IMR-90 (cell line): ENCODE results near the gene ASTN2. TPM values are rescaled to one million over a fixed set of nuclear protein-coding genes. Genes with fewer than 3 reads are reported as not detected.

ENCODE experiments used
- ATAC-seq: fragments of 200-7000 bp; cut with Tn5 transposase; 2 replicates; pipeline ENCODE4 v1.9.1; 2020; ENCODE audit warnings: low read depth, mild to moderate bottlenecking, moderate library complexity
- BruUV-seq: library from RNA; stranded (reverse); fragments of 400-500 nt; replicated peaks from 2 replicates; lab custom pipeline; 2021; lab: Mats Ljungman, UMichigan
- CTCF ChIA-PET: fragments of 300-600 bp; formaldehyde crosslinking; extraction: SDS; loops from one replicate; lab custom pipeline; 2021; ENCODE audit warnings: antibody characterized with exemption; lab: Yijun Ruan, JAX
- POLR2A ChIA-PET: fragments of 300-600 bp; sonication (Branson Sonifier 250); formaldehyde crosslinking; loops from one replicate; lab custom pipeline; 2022; ENCODE audit warnings: antibody characterized with exemption; ENCODE audit not compliant: unreplicated experiment; lab: Charles Lee
- DNase-seq: peaks from one replicate; pipeline ENCODE4 v3.0.0; 2013
- H2AFZ ChIP-seq: replicated peaks from 2 replicates; pipeline ENCODE3; 2013; ENCODE audit warnings: low read length, mild to moderate bottlenecking; ENCODE audit not compliant: poor library complexity
- H2AK5ac ChIP-seq: 2 replicates; pipeline ENCODE4 v1.6.1; 2013; ENCODE audit warnings: low read depth, low read length, inconsistent platforms
- H2AK9ac ChIP-seq: replicated peaks from 2 replicates; pipeline ENCODE3; 2013; ENCODE audit warnings: mild to moderate bottlenecking, low read depth, low read length, moderate library complexity; ENCODE audit not compliant: poor library complexity
- H2BK120ac ChIP-seq: 2 replicates; pipeline ENCODE4 v1.6.1; 2013; ENCODE audit warnings: low read depth, low read length, inconsistent platforms
- H2BK15ac ChIP-seq: 3 replicates; pipeline ENCODE4 v1.6.1; 2013; ENCODE audit warnings: low read depth, low read length, inconsistent platforms
- H2BK20ac ChIP-seq: 2 replicates; pipeline ENCODE4 v1.6.1; 2013; ENCODE audit warnings: low read depth, mild to moderate bottlenecking, inconsistent platforms, low read length, moderate library complexity
- H2BK5ac ChIP-seq: 2 replicates; pipeline ENCODE4 v1.6.1; 2013; ENCODE audit warnings: mild to moderate bottlenecking, low read depth, low read length, inconsistent platforms; ENCODE audit not compliant: poor library complexity, severe bottlenecking
- H3K14ac ChIP-seq: replicated peaks from 2 replicates; pipeline ENCODE4 v1.6.1; 2013; ENCODE audit warnings: low read depth, low read length, inconsistent platforms
- H3K18ac ChIP-seq: 2 replicates; pipeline ENCODE4 v1.6.1; 2013; ENCODE audit warnings: low read depth, low read length, control low read depth
- H3K23ac ChIP-seq: 2 replicates; pipeline ENCODE4 v1.6.1; 2013; ENCODE audit warnings: low read depth, low read length, inconsistent platforms
- H3K27ac ChIP-seq: 2 replicates; pipeline ENCODE4 v1.5.1; 2013; ENCODE audit warnings: mild to moderate bottlenecking, control low read depth, low read length; ENCODE audit not compliant: insufficient read depth
- H3K27me3 ChIP-seq: 2 replicates; pipeline ENCODE4 v1.6.1; 2013; ENCODE audit warnings: low read length; ENCODE audit not compliant: control insufficient read depth, insufficient read depth
- H3K36me3 ChIP-seq: 2 replicates; pipeline ENCODE4 v1.6.1; 2013; ENCODE audit warnings: low read length, mixed read lengths; ENCODE audit not compliant: control insufficient read depth, insufficient read depth
- H3K4ac ChIP-seq: 2 replicates; pipeline ENCODE4 v1.6.1; 2013; ENCODE audit warnings: low read depth, low read length, inconsistent platforms
- H3K4me1 ChIP-seq: 2 replicates; pipeline ENCODE4 v1.6.1; 2013; ENCODE audit warnings: low read length, mixed read lengths; ENCODE audit not compliant: control insufficient read depth, insufficient read depth
- H3K4me2 ChIP-seq: 2 replicates; pipeline ENCODE4 v1.6.1; 2013; ENCODE audit warnings: low read depth, mild to moderate bottlenecking, control low read depth, low read length, moderate library complexity
- H3K4me3 ChIP-seq: 2 replicates; pipeline ENCODE4 v1.5.1; 2013; ENCODE audit warnings: low read depth, mild to moderate bottlenecking, control low read depth, low read length, moderate library complexity; ENCODE audit not compliant: insufficient read depth
- H3K56ac ChIP-seq: 2 replicates; pipeline ENCODE4 v1.6.1; 2013; ENCODE audit warnings: low read length, inconsistent platforms; ENCODE audit not compliant: insufficient read depth; ENCODE audit errors: extremely low read depth
- H3K79me1 ChIP-seq, 2 experiments: 2 replicates each; pipeline ENCODE4 v1.6.1; 2013; ENCODE audit warnings: low read length in 2 of 2, inconsistent platforms in 1 of 2, low read depth in 1 of 2
- H3K9ac ChIP-seq: 2 replicates; pipeline ENCODE4 v1.6.1; 2013; ENCODE audit warnings: low read depth, low read length, control low read depth
- H3K9me1 ChIP-seq: 2 replicates; pipeline ENCODE4 v1.6.1; 2013; ENCODE audit warnings: low read length, inconsistent platforms; ENCODE audit not compliant: insufficient read depth
- H3K9me3 ChIP-seq: 2 replicates; pipeline ENCODE4 v1.6.1; 2013; ENCODE audit warnings: low read length; ENCODE audit not compliant: control insufficient read depth, insufficient read depth
- H4K20me1 ChIP-seq: 2 replicates; pipeline ENCODE4 v1.6.1; 2013; ENCODE audit warnings: low read length, inconsistent platforms; ENCODE audit not compliant: insufficient read depth
- H4K5ac ChIP-seq: 2 replicates; pipeline ENCODE4 v1.6.1; 2013; ENCODE audit warnings: mild to moderate bottlenecking, low read depth, low read length, control low read depth
- H4K8ac ChIP-seq, 2 experiments: 2 replicates each; pipeline ENCODE4 v1.6.1; 2013; ENCODE audit warnings: low read depth in 2 of 2, low read length in 2 of 2, control low read depth in 1 of 2, inconsistent platforms in 1 of 2
- H4K91ac ChIP-seq: 2 replicates; pipeline ENCODE4 v1.6.1; 2013; ENCODE audit warnings: low read depth, low read length, inconsistent platforms; ENCODE audit not compliant: insufficient read depth
- CHD1 ChIP-seq: IDR thresholded peaks from 2 replicates; pipeline ENCODE4 v1.6.1; 2012; ENCODE audit warnings: low read depth, low read length, improper control_type of control experiment
- CTCF ChIP-seq: conservative IDR thresholded peaks from 2 replicates; pipeline ENCODE4 v1.5.1; 2012; ENCODE audit warnings: mild to moderate bottlenecking, low read depth, low read length, improper control_type of control experiment
- MAFK ChIP-seq: IDR thresholded peaks from 2 replicates; pipeline ENCODE4 v1.6.1; 2012; ENCODE audit warnings: low read depth, low read length, improper control_type of control experiment
- MAZ ChIP-seq: IDR thresholded peaks from 2 replicates; pipeline ENCODE4 v1.6.1; 2012; ENCODE audit warnings: low read depth, mild to moderate bottlenecking, low read length, improper control_type of control experiment, moderate library complexity, borderline replicate concordance
- MXI1 ChIP-seq: IDR thresholded peaks from 2 replicates; pipeline ENCODE4 v1.6.1; 2012; ENCODE audit warnings: low read depth, mild to moderate bottlenecking, low read length, moderate library complexity, borderline replicate concordance
- POLR2A ChIP-seq: IDR thresholded peaks from 2 replicates; pipeline ENCODE4 v1.6.1; 2012; ENCODE audit warnings: mild to moderate bottlenecking, low read depth, low read length
- RAD21 ChIP-seq: IDR thresholded peaks from 2 replicates; pipeline ENCODE4 v1.6.1; 2012; ENCODE audit warnings: low read length, improper control_type of control experiment
- RCOR1 ChIP-seq: IDR thresholded peaks from 2 replicates; pipeline ENCODE4 v1.6.1; 2012; ENCODE audit warnings: mild to moderate bottlenecking, low read length, improper control_type of control experiment; ENCODE audit not compliant: insufficient replicate concordance
- RFX5 ChIP-seq: IDR thresholded peaks from 2 replicates; pipeline ENCODE4 v1.8.0; 2012; ENCODE audit warnings: low read depth, mild to moderate bottlenecking, low read length, moderate library complexity
- WGBS, 2 experiments: methylation state at CpG; one replicate each; pipeline versions ENCODE4 v1.1.5 to v1.1.7; 2013; ENCODE audit warnings: missing lambda C conversion rate in 2 of 2; ENCODE audit not compliant: insufficient read length in 1 of 2; ENCODE audit errors: extremely low coverage in 2 of 2; 5-methylcytosine and 5-hydroxymethylcytosine counted together
- dilution Hi-C: fragments of 300-500 bp; cut with HindIII; formaldehyde crosslinking; loops from one replicate; pipeline ENCODE4 v1.14.3; 2018; ENCODE audit warnings: low sequenced_read_pairs; ENCODE audit not compliant: unreplicated experiment
- in situ Hi-C: fragments of 300-500 bp; cut with MboI; formaldehyde crosslinking; loops from 3 replicates; pipeline ENCODE4 v1.14.3; 2019; ENCODE audit warnings: low sequenced_read_pairs, inconsistent platforms, mixed read lengths
- intact Hi-C: fragments of 100-400 bp; cut with micrococcal nuclease; formaldehyde crosslinking; loops from 2 replicates; pipeline ENCODE4 v1.10.0; 2022
- polyA plus RNA-seq, 3 experiments: library from polyadenylated mRNA; depleted of rRNA; stranded (reverse); fragments of >200 nt; gene quantifications; 2 replicates each; pipeline ENCODE4 v1.2.3, GENCODE V29; 2012; ENCODE audit warnings: low replicate concordance in 1 of 3
- total RNA-seq: library from RNA; depleted of rRNA; stranded (reverse); fragments of >200 nt; gene quantifications from 2 replicates; pipeline ENCODE4 v1.2.3, GENCODE V29; 2012

Gene ASTN2
- total and polyA plus RNA-seq, 2 of the 4 experiments (the other 2 are of a cell fraction), result 3.8 to 6.8 TPM

DNA sequence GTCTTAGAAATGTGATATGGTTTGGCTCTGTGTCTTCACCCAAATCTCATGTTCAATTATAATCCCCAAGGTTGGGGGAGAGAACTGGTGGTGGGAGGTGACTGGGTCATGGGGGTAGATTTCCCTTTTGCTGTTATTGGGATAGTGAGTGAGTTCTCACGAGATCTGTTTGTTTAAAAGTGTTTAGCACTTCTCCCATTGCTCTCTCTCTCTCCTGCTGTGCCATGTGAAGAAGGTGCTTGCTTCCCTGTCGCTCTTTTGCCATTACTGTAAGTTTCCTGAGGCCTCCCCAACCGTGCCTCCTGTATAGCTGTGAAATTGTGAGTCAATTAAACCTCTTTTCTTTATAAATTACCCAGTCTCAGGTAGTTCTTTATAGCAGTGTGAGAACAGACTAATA is 203.6 kb downstream of the ASTN2 start:
- no CpG with 5 or more reads among the region's 3 CpGs for WGBS, 2 experiments
- TF ChIP-seq MAFK (no peak), RAD21 (no peak), RFX5 (no peak), POLR2A (no peak), CTCF (no peak), RCOR1 (no peak), MAZ (no peak), MXI1 (no peak), CHD1 (no peak)
- Histone ChIP-seq H2BK20ac (no peak overlapping the region), H2AK5ac (no peak overlapping the region), H2BK120ac (no peak overlapping the region), H3K4me3 (no peak overlapping the region), H2AK9ac (no peak overlapping the region), H4K8ac (no peak overlapping the region), H3K4ac (no peak overlapping the region), H4K5ac (no peak overlapping the region), H4K20me1 (no peaks in the 10 kb centered on the region), H3K4me1 (no peaks in the 10 kb centered on the region), H2BK5ac (no peak overlapping the region), H3K9me1 (no peaks in the 10 kb centered on the region), H3K27ac (no peak overlapping the region), H3K9ac (no peak overlapping the region), H3K27me3 (no peaks in the 10 kb centered on the region), H3K36me3 (no peaks in the 10 kb centered on the region), H3K56ac (no peak overlapping the region), H3K14ac (no peak overlapping the region), H4K91ac (no peak overlapping the region), H3K18ac (no peak overlapping the region), H3K79me1 (no peaks in the 10 kb centered on the region), H2AFZ (no peak overlapping the region), H3K23ac (no peak overlapping the region), H3K4me2 (no peak overlapping the region), H2BK15ac (no peak overlapping the region), H3K9me3 (peaks cover 11% of the 10 kb centered on the region; the same call in 1 of the 2 replicates)
- intact Hi-C loops (no loop called here), in situ Hi-C loops (no loop called here), dilution Hi-C loops (no loop called here)
- ATAC-seq (no peak), DNase-seq (no peak)
- ChIA-PET CTCF (no interaction called here), POLR2A (no interaction called here)
- no TSS peak for BruUV-seq
